Activated CD8-positive, alpha-beta memory T cell treated with anti-CD3 and anti-CD28 coated beads for 1 hour (primary cell): ENCODE results near the gene SPDYE4.
"Not testable (repeated sequence)": the region's sequence is repeated elsewhere in the genome, so short reads cannot be mapped to it uniquely, and the experiment has no call there.

Experiments
- DNase-seq, 2 donors: peaks; one replicate each; pipeline ENCODE4 v3.0.0-alpha.2; 2020; ENCODE audit warnings: low read depth in 1 of 2; ENCODE audit errors: extremely low read depth in 1 of 2

Gene SPDYE4, protein sequence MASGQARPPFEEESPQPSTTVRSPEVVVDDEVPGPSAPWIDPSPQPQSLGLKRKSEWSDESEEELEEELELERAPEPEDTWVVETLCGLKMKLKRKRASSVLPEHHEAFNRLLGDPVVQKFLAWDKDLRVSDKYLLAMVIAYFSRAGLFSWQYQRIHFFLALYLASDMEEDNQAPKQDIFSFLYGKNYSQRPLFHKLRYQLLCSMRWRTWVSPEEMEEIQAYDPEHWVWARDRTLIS

DNA sequence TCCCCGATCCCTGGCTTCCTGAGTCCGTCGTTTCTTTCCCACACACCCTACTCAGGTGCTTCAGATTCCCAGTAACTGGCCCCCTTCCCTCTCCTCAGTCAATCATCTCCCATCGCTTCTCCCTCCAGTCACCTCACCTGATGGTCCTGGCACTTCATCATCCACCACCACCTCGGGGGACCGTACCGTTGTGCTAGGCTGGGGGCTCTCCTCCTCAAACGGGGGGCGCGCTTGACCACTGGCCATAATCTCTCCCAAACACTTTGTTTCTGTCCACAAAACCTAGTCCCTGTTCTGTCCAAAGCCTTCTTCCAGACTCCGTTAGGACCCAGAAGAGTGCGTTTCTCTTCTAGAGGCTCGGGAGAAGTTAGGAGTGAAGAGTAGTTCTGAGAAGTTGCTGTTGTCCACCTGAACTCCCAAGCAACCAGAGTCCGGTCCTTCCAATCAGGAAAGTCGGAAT is at the start of gene SPDYE4:
Gene SPDYE4, minus strand, starts transcription at position 410 of the 460 bp plus-strand sequence. Its CDS starts 164 bp downstream, at position 246.
- no peak for DNase-seq

GRCh38 chr17:8806926-8807550 is 48.7 kb upstream of the SPDYE4 start:
- DNase-seq: no peak

DNA sequence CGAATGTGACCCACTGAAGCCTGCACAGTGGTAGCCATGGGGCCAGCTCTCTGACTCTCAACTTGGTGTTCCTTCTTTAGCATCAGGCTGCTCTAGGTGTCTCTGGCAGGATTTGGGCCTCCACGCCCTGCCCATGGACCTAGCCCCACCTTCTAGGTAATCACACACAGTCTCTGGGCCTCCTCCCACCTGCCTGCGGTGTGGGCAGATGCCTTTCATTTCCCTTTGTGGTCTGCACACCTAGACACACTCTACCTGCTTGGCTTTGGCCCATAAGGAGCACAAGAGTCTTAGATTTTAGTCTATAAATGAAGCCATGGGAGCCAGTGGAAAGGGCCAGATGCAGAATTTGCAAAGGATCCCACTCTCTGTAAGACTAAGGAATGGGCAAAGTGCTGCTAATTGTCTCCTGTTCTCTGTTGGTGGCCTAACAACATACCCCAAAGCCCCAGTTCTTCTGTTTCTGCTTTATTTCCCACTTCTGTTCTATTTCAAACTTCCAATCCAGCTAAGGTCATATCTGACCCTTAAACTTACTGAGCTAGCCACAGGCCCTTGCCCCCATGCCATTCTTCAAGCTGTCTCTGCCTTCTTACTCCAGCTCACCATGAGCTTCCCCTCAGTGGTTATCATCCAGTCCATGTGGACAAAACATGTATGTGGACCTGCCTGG is 48.0 kb upstream of the SPDYE4 start:
- DNase-seq: no peak

DNA sequence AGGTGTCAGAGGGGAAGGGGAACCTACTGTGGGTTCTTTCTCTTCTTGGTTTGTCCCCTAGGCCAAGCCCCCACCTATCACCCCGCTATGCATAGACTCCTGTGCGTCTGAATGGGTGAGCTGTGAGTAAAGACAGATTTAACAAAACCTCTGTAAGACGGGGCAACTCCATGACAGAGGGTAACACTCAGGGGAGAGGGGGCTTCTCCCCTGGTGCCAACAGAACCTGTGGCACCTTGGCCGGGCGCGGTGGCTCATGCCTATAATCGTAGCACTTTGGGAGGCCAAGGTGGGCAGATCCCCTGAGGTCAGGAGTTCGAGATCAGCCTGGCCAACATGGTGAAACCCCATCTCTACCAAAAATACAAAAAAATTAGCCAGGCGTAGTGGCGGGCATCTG is 47.0 kb upstream of the SPDYE4 start:
- DNase-seq: not testable (repeated sequence)

- DNase-seq: no peak
These were observed 45.4 kb upstream of the SPDYE4 start for GRCh38 chr17:8803531-8804420.

- no peak for DNase-seq
These were observed 42.9 kb upstream of the SPDYE4 start for GRCh38 chr17:8801135-8801840.

DNA sequence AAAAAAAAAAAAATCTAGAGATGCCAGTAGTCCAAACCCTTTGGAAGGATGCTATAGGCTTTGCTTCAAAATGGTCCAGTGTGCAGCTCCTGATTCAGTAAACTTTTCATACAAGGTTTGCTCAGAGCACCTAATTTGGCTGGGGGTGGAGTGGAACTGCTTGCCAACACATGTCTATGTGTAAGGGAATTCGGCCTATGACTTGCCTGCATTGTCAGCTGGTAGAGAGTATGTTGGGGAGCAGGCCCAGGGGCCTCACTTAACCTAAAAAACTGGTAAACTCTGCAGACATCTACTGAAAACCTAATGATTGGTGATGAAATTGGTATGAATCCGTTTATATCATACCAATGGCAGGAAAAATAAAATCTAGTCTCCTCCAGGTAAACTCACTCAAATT is 42.3 kb upstream of the SPDYE4 start:
- DNase-seq: no peak

- no peak for DNase-seq
These were observed 41.3 kb upstream of the SPDYE4 start for GRCh38 chr17:8799570-8800212.

DNA sequence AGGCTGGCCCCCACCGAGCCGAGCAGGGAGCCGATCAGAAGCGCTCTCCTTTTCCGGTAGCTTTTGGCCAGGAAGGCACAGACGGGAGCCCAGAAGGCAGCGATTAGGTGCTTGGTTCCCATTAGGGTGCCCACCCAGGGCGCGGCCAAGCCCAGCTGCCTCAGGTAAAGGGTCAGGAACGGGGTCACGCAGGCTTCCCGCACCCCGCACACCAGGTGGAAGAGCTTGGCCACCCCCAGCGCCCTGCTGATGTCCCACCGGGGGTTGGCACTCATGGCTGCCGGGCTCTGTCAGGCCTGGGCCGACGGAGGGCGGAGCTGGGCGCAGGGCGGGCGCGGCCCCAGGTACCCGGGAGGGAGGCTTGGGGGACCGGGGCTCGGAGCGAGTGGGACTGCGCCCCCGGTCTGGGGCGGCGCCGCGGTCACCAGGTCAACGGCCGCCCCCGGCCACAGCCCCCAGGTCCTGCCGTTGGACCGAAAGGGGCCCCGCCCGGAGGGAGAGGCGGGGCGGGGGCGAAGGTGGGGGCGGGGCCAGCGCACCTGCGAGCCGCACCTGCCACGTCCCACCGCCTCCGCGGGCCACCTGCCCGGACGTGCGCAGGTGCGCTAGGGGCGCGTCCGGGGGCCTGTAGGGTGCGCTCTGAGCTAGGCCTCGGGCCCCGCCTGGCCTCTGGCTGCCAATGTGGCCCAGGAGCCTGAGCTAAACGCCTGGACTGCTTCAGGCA is 40.7 kb upstream of the SPDYE4 start, which contains the start of gene MFSD6L:
Gene MFSD6L, minus strand, starts transcription at position 520 of the 724 bp plus-strand sequence. Its CDS starts 245 bp downstream, at position 275.
- no peak for DNase-seq

DNA sequence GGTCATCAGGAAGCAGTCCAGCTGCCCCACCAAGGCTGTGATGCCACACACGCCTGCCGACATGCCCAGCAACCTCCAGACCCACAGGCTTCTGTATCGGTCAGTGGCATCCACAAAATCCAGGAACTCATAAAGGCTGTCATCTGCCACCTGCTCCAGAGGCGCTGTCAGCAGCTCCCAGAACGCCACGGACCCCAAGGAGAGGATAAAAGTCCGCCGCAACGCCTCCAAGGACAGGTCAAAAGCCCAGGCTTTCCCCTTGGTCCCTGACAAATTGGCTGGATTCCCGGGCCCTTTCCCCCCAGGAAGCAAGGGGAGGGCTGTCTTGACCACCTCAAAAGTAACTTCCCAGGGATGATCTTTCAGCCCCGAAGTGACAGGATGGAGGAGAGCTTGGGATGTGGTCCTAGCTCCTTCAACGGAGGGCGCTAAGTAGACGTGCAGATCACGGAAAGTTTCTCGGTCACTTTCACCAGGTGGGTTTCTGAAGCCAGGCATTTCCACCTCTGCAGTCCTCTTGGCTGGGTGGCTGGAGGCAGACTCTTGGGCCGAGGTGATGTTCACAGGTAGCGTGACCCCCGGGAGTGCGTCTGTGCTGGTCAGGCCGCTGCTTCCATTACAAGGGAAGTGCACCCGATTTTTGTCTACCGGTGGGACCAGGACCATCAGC is 40.0 kb upstream of the SPDYE4 start:
- no peak for DNase-seq

- DNase-seq: no peak
These were observed 39.4 kb upstream of the SPDYE4 start for GRCh38 chr17:8797621-8798175.

- no peak for DNase-seq
These were observed 36.3 kb upstream of the SPDYE4 start for GRCh38 chr17:8794636-8795035.

- no peak for DNase-seq
These were observed 35.3 kb upstream of the SPDYE4 start for GRCh38 chr17:8793649-8794048.

GRCh38 chr17:8792646-8793045 is 34.3 kb upstream of the SPDYE4 start:
- no peak for DNase-seq

- DNase-seq: no peak
These were observed 33.5 kb upstream of the SPDYE4 start for GRCh38 chr17:8791910-8792270.

DNA sequence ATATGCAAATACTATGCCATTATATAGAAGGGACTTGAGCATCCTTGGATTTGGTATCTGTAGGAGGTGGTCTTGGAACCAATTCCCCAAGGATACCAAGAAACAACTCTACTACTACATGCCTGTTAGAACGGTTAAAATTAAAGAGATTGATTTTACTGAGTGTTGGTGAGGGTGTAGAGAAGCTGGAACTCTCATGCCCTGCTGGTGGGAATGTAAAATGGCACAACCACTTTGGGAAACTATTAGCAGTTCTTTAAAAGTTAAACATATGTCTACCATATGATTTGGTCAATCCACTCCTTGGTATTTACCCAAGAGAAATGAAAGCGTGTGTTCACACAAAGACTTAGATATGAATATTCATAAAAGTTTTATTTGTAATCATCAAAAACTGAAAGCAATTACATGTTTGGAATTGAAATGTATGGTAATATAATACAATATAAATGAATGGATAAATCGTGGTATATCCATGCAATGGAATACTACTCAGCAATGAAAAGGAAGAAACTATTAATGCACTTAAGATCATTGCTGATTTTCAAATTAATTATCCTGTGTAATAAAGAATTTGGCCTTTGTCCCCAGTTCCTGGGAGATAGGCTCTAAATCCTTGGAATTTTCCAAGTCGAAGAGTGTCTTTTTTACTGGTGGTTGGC is 33.0 kb upstream of the SPDYE4 start:
- DNase-seq: no peak

DNA sequence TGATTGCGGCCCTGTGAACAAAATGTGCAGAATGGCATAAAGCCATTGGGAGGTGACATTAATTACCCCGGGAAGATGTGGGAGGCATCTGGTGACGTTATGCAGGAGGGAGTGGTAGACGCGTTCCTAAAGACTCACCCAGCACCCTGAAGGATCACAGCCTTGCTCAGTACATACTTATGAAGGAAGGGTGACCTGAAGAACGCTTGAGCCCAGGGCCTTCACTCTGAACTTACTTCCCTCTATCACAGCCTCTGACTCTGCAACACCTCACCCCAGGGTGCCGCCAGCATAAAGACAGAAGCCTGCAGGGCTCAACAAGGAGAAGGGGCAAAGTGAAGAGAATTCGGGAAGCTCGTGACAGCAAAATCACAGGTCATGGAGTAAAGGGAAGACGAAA is 31.4 kb upstream of the SPDYE4 start:
- DNase-seq: no peak

DNA sequence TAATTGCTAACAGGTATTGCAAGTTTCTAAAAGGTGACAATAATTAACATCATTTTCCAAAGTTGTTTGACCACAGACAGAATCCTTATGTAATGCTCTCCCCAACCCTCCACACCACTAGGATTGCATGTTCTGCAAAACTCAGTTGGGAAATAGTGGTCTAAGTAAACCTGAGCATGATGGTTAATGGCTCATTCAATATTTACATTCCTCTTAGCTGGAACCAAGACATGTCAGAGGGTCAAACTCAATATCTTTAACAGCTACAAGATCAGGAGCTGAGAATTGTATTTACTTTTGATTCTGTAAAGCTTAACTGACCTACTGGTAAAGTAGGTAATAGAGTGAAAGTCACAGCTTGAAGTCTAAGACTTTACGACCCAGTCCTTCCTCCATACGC is 30.7 kb upstream of the SPDYE4 start:
- no peak for DNase-seq
